ENCODE results near the gene TSHZ1.

Gene TSHZ1

GRCh38 chr18:75316223-75316622, 105.6 kb downstream of the TSHZ1 start:
- Histone ChIP-seq H3K79me2 (ENCODE audit: insufficient read depth, low read length) (no peaks in the 10 kb centered on the region), H3K27ac (ENCODE audit: low read depth, low read length) (no peak overlapping the region), H3K9ac (ENCODE audit: low read length) (no peak overlapping the region), H2AFZ (ENCODE audit: low read depth, low read length, severe bottlenecking) (no peak overlapping the region), H3K9me2 (replicated peaks; ENCODE audit: insufficient read depth, low read length) (no peaks in the 10 kb centered on the region), H3K4me3 (ENCODE audit: insufficient read depth, low read length, poor library complexity, severe bottlenecking) (no peak overlapping the region), H3K4me2 (ENCODE audit: low read depth, low read length, poor library complexity, severe bottlenecking) (no peak overlapping the region), H3K36me3 (ENCODE audit: low read length) (no peaks in the 10 kb centered on the region), H3K9me3 (ENCODE audit: insufficient read depth, low read length) (no peaks in the 10 kb centered on the region), H4K20me1 (ENCODE audit: low read depth, low read length) (no peaks in the 10 kb centered on the region), H3F3A (ENCODE audit: insufficient read depth) (no peaks in the 10 kb centered on the region), H3K27me3 (ENCODE audit: low read length) (no peaks in the 10 kb centered on the region)
- TF ChIP-seq CTCF (IDR thresholded peaks at IDR 0.05; ENCODE audit: insufficient read depth, low read length, poor library complexity, severe bottlenecking) = no peak
- no peak for TF ChIP-seq EZH2phosphoT487 (conservative IDR thresholded peaks at IDR 0.05; ENCODE audit: low read length)

GRCh38 chr18:75316826-75317225, 106.2 kb downstream of the TSHZ1 start:
- no peak for TF ChIP-seq EZH2phosphoT487 (conservative IDR thresholded peaks at IDR 0.05; ENCODE audit: low read length)
- no peak for TF ChIP-seq CTCF (IDR thresholded peaks at IDR 0.05; ENCODE audit: insufficient read depth, low read length, poor library complexity, severe bottlenecking)
- H3K4me2 ChIP-seq (ENCODE audit: low read depth, low read length, poor library complexity, severe bottlenecking) = no peak overlapping the region

GRCh38 chr18:75317300-75317699, 106.7 kb downstream of the TSHZ1 start:
- H3F3A ChIP-seq (ENCODE audit: insufficient read depth) = no peaks in the 10 kb centered on the region
- no peak overlapping the region for H2AFZ ChIP-seq (ENCODE audit: low read depth, low read length, severe bottlenecking)
- H3K9ac ChIP-seq (ENCODE audit: low read length) = no peak overlapping the region
- no peak overlapping the region for H3K27ac ChIP-seq (ENCODE audit: low read depth, low read length)
- TF ChIP-seq CTCF (IDR thresholded peaks at IDR 0.05; ENCODE audit: insufficient read depth, low read length, poor library complexity, severe bottlenecking) (no peak), EZH2phosphoT487 (conservative IDR thresholded peaks at IDR 0.05; ENCODE audit: low read length) (no peak)
- H3K79me2 ChIP-seq (ENCODE audit: insufficient read depth, low read length) = no peaks in the 10 kb centered on the region
- no peaks in the 10 kb centered on the region for H3K27me3 ChIP-seq (ENCODE audit: low read length)
- H3K36me3 ChIP-seq (ENCODE audit: low read length) = no peaks in the 10 kb centered on the region
- no peak overlapping the region for H3K4me2 ChIP-seq (ENCODE audit: low read depth, low read length, poor library complexity, severe bottlenecking)
- no peaks in the 10 kb centered on the region for H3K9me3 ChIP-seq (ENCODE audit: insufficient read depth, low read length)
- no peak overlapping the region for H3K4me3 ChIP-seq (ENCODE audit: insufficient read depth, low read length, poor library complexity, severe bottlenecking)
- H4K20me1 ChIP-seq (ENCODE audit: low read depth, low read length) = no peaks in the 10 kb centered on the region
- no peaks in the 10 kb centered on the region for H3K9me2 ChIP-seq (replicated peaks; ENCODE audit: insufficient read depth, low read length)

More at GRCh38 chr18:75316826-75317225, 106.2 kb downstream of the TSHZ1 start:
- Histone ChIP-seq H3K4me3 (ENCODE audit: insufficient read depth, low read length, poor library complexity, severe bottlenecking) (no peak overlapping the region), H3K36me3 (ENCODE audit: low read length) (no peaks in the 10 kb centered on the region), H3K27ac (ENCODE audit: low read depth, low read length) (no peak overlapping the region), H3K79me2 (ENCODE audit: insufficient read depth, low read length) (no peaks in the 10 kb centered on the region), H3K27me3 (ENCODE audit: low read length) (no peaks in the 10 kb centered on the region), H4K20me1 (ENCODE audit: low read depth, low read length) (no peaks in the 10 kb centered on the region), H2AFZ (ENCODE audit: low read depth, low read length, severe bottlenecking) (no peak overlapping the region), H3K9me2 (replicated peaks; ENCODE audit: insufficient read depth, low read length) (no peaks in the 10 kb centered on the region), H3K9ac (ENCODE audit: low read length) (no peak overlapping the region), H3F3A (ENCODE audit: insufficient read depth) (no peaks in the 10 kb centered on the region), H3K9me3 (ENCODE audit: insufficient read depth, low read length) (no peaks in the 10 kb centered on the region)

All from SU-DHL-6 (cell line).